ENCODE measurements around the gene SHB. TPM values are rescaled to one million over a fixed set of nuclear protein-coding genes. Genes with fewer than 3 reads are reported as not detected.
A peak's percentile ranks its signal among the peaks of the same experiment; 100 is the strongest.

SHB gene
- total RNA-seq, 1 donor from 2014 or later: 25.3 TPM

GRCh38 chr9:37917801-37918664 is 151.0 kb downstream of the SHB start:
- peak overlapping the region; percentile 77 for H3K27ac ChIP-seq
- peaks cover 20% of the 10 kb centered on the region for H3K36me3 ChIP-seq
- H3K27me3 ChIP-seq (ENCODE audit: low read depth): no peaks in the 10 kb centered on the region
- H3K4me1 ChIP-seq: peaks cover 55% of the 10 kb centered on the region
- TF ChIP-seq CTCF (IDR thresholded peaks at IDR 0.05): no peak
- intact Hi-C loops (cut with DNase I): loop anchor here (10.0 kb wide), 1 partner anchor 247 kb away; no protein-coding TSS in a partner anchor
- no peak for ATAC-seq
- DNase-seq: no peak
- H3K4me3 ChIP-seq: no peak overlapping the region
- H3K9me3 ChIP-seq: no peaks in the 10 kb centered on the region

GRCh38 chr9:37917313-37917731 is 151.7 kb downstream of the SHB start:
- ATAC-seq (no peak), DNase-seq (no peak)
- no peaks in the 10 kb centered on the region for H3K9me3 ChIP-seq
- intact Hi-C loops (cut with DNase I): loop anchor here (10.0 kb wide), 1 partner anchor 247 kb away; no protein-coding TSS in a partner anchor
- H3K36me3 ChIP-seq: peaks cover 20% of the 10 kb centered on the region
- peak overlapping the region; percentile 77 for H3K27ac ChIP-seq
- no peak for TF ChIP-seq CTCF (IDR thresholded peaks at IDR 0.05)
- peaks cover 49% of the 10 kb centered on the region for H3K4me1 ChIP-seq
- no peaks in the 10 kb centered on the region for H3K27me3 ChIP-seq (ENCODE audit: low read depth)
- no peak overlapping the region for H3K4me3 ChIP-seq

- Histone ChIP-seq H3K27ac (peak overlapping the region; percentile 77), H3K9me3 (no peaks in the 10 kb centered on the region), H3K4me1 (peaks cover 43% of the 10 kb centered on the region), H3K4me3 (no peak overlapping the region), H3K36me3 (peaks cover 20% of the 10 kb centered on the region), H3K27me3 (ENCODE audit: low read depth) (no peaks in the 10 kb centered on the region)
- DNase-seq: no peak
- intact Hi-C loops (cut with DNase I): loop anchor here (10.0 kb wide), 1 partner anchor 248 kb away; no protein-coding TSS in a partner anchor
- TF ChIP-seq CTCF (IDR thresholded peaks at IDR 0.05): no peak
- ATAC-seq: peak in 1 of 2 donors; percentile 15
These were observed 152.3 kb downstream of the SHB start for GRCh38 chr9:37916471-37917312.

GRCh38 chr9:37915911-37916470 is 153.0 kb downstream of the SHB start:
- Histone ChIP-seq H3K4me1 (peaks cover 42% of the 10 kb centered on the region), H3K9me3 (no peaks in the 10 kb centered on the region)

More at GRCh38 chr9:37915911-37916470, 153.0 kb downstream of the SHB start:
- DNase-seq: no peak
- peak in 1 of 2 donors; percentile 1 for ATAC-seq
- peaks cover 20% of the 10 kb centered on the region for H3K36me3 ChIP-seq
- H3K4me3 ChIP-seq: no peak overlapping the region
- H3K27me3 ChIP-seq (ENCODE audit: low read depth): no peaks in the 10 kb centered on the region
- peak overlapping the region; percentile 77 for H3K27ac ChIP-seq
- TF ChIP-seq CTCF (IDR thresholded peaks at IDR 0.05): no peak
- intact Hi-C loops (cut with DNase I): loop anchor here (10.0 kb wide), 1 partner anchor 249 kb away; no protein-coding TSS in a partner anchor

All from lower lobe of right lung (tissue), 2 donors.